Dermis microvascular lymphatic vessel endothelial cell (primary cell): ENCODE results near the gene FADS3. TPM values are rescaled to one million over a fixed set of nuclear protein-coding genes. Genes with fewer than 3 reads are reported as not detected.
A peak's percentile ranks its signal among the peaks of the same experiment; 100 is the strongest.

ENCODE experiments used
- DNase-seq, 2 donors: peaks; one replicate each; pipeline versions ENCODE4 v3.0.0 to v3.0.0-alpha.2; 2010; ENCODE audit warnings: low read depth in 2 of 2
- total RNA-seq: library from RNA; depleted of rRNA; stranded (reverse); fragments of >200 nt; gene quantifications from 2 replicates; pipeline ENCODE4 v1.2.1, GENCODE V29; 2014

FADS3 gene
- 77.4 and 90.9 TPM in 2 replicates for total RNA-seq

GRCh38 chr11:61891331-61892084, at the start of gene FADS3:
Gene FADS3 (minus strand): TSS chr11:61891545. CDS start chr11:61891381, 164 bp downstream.
- DNase-seq = peak; percentile 40 to 91

- no peak for DNase-seq
Measured at GRCh38 chr11:61940466-61940865, 49.1 kb upstream of the FADS3 start.

- DNase-seq = no peak
Measured at GRCh38 chr11:61935861-61936260, 44.5 kb upstream of the FADS3 start.

GRCh38 chr11:61930933-61931332, 39.6 kb upstream of the FADS3 start:
- DNase-seq = no peak

- no peak for DNase-seq
Measured at GRCh38 chr11:61928606-61929005, 37.3 kb upstream of the FADS3 start.

GRCh38 chr11:61927501-61927900, 36.2 kb upstream of the FADS3 start:
- DNase-seq = no peak

GRCh38 chr11:61926235-61926634, 34.9 kb upstream of the FADS3 start:
- DNase-seq = no peak

- no peak for DNase-seq
Measured at GRCh38 chr11:61925736-61926135, 34.4 kb upstream of the FADS3 start.

- DNase-seq = no peak
Measured at GRCh38 chr11:61924064-61924455, 32.7 kb upstream of the FADS3 start.

- DNase-seq = peak in 1 of 2 donors; percentile 17
Measured at GRCh38 chr11:61923166-61924063, 32.1 kb upstream of the FADS3 start.

GRCh38 chr11:61922539-61922938, 31.2 kb upstream of the FADS3 start:
- peak in 1 of 2 donors; percentile 34 for DNase-seq

- DNase-seq = no peak
Measured at GRCh38 chr11:61921446-61921845, 30.1 kb upstream of the FADS3 start.

GRCh38 chr11:61919705-61920631, 28.6 kb upstream of the FADS3 start:
- DNase-seq = no peak

- no peak for DNase-seq
Measured at GRCh38 chr11:61918938-61919704, 27.8 kb upstream of the FADS3 start.

- DNase-seq = no peak
Measured at GRCh38 chr11:61918251-61918937, 27.0 kb upstream of the FADS3 start.

- DNase-seq = peak in 1 of 2 donors; percentile 51
Measured at GRCh38 chr11:61917334-61918109, 26.2 kb upstream of the FADS3 start, which contains the start of gene RAB3IL1. Gene RAB3IL1 (minus strand): TSS chr11:61917566. CDS start chr11:61917367, 199 bp downstream.

- no peak for DNase-seq
Measured at GRCh38 chr11:61916737-61917333, 25.5 kb upstream of the FADS3 start.

GRCh38 chr11:61914471-61915171, 23.3 kb upstream of the FADS3 start:
- no peak for DNase-seq
